HCT116 (cell line): Measurements from ENCODE around the gene MGAT4A. TPM values are rescaled to one million over a fixed set of nuclear protein-coding genes. Genes with fewer than 3 reads are reported as not detected.

Experiments
- ATAC-seq: fragments of 200-7000 bp; cut with Tn5 transposase; 2 replicates; pipeline ENCODE4 v1.9.1; 2020; ENCODE audit warnings: mild to moderate bottlenecking, moderate library complexity
- BruUV-seq: library from RNA; stranded (reverse); fragments of 400-500 nt; replicated peaks from 2 replicates; lab custom pipeline; 2021; lab: Mats Ljungman, UMichigan
- CTCF ChIA-PET: fragments of 300-600 bp; sonication (Branson Sonifier 250); formaldehyde crosslinking; loops from one replicate; lab custom pipeline; 2021; ENCODE audit warnings: antibody characterized with exemption; lab: Charles Lee
- POLR2A ChIA-PET: fragments of 300-600, 350-600 bp; sonication (Branson Sonifier 250); formaldehyde crosslinking; loops from one replicate; lab custom pipeline; 2021; ENCODE audit warnings: antibody characterized with exemption; lab: Charles Lee
- RAD21 ChIA-PET, 2 experiments: fragments of 300-600 bp; sonication (Branson Sonifier 250); formaldehyde crosslinking; loops; one replicate each; lab custom pipeline; 2023; ENCODE audit warnings: low total read pairs in 2 of 2; ENCODE audit not compliant: uncharacterized antibody in 2 of 2, unreplicated experiment in 2 of 2, low non-redundant PET in 1 of 2; lab: Charles Lee
- DNase-seq: peaks from one replicate; pipeline ENCODE4 v3.0.0-alpha.2; 2010; ENCODE audit warnings: low read depth, low spot score
- H2AFZ ChIP-seq: fragments of 200-600 bp; shearing (Covaris generic), sonication (generic); 2 replicates; pipeline ENCODE4 v1.6.1; 2017; ENCODE audit warnings: low read depth, mixed run types, mixed read lengths, antibody characterized with exemption, low read length; ENCODE audit not compliant: poor library complexity, severe bottlenecking
- H3K27ac ChIP-seq: 2 replicates; pipeline ENCODE4 v1.5.1; 2012; ENCODE audit warnings: low read depth, low read length
- H3K27me3 ChIP-seq: fragments of 200-600 bp; sonication (generic); 2 replicates; pipeline ENCODE4 v1.6.1; 2016; ENCODE audit warnings: mixed run types, low read length, mixed read lengths; ENCODE audit not compliant: insufficient read depth
- H3K36me3 ChIP-seq, 2 experiments: fragments of 200-500 bp in 1 of 2; fragments of 200-600 bp in 1 of 2; sonication (Bioruptor generic) in 1 of 2; sonication (generic) in 1 of 2; 2 replicates each; pipeline versions ENCODE4 v1.5.1 to v1.6.1; 2014 to 2016; ENCODE audit warnings: low read length in 2 of 2, inconsistent platforms in 1 of 2, mixed read lengths in 1 of 2, mixed run types in 1 of 2; ENCODE audit not compliant: insufficient read depth in 2 of 2, control insufficient read depth in 1 of 2
- H3K4me1 ChIP-seq, 2 experiments: fragments of 200-600 bp in 1 of 2; sonication (generic) in 1 of 2; 2 replicates each; pipeline versions ENCODE4 v1.5.1 to v1.6.1; 2012 to 2017; ENCODE audit warnings: low read length in 2 of 2, inconsistent platforms in 1 of 2, mild to moderate bottlenecking in 1 of 2, mixed read lengths in 1 of 2, mixed run types in 1 of 2, moderate library complexity in 1 of 2; ENCODE audit not compliant: insufficient read depth in 2 of 2, control insufficient read depth in 1 of 2
- H3K4me2 ChIP-seq: fragments of 200-600 bp; sonication (generic); 2 replicates; pipeline ENCODE4 v1.6.1; 2017; ENCODE audit warnings: mixed run types, low read length, mixed read lengths
- H3K4me3 ChIP-seq, 2 experiments: fragments of 200-600 bp in 1 of 2; sonication (generic) in 1 of 2; replicated peaks in 1 of 2; 2 replicates each; pipeline ENCODE4 v1.5.1; 2011 to 2016; ENCODE audit warnings: low read length in 2 of 2, control low read depth in 1 of 2, low read depth in 1 of 2, mild to moderate bottlenecking in 1 of 2, mixed read lengths in 1 of 2, mixed run types in 1 of 2
- H3K79me2 ChIP-seq: fragments of 200-600 bp; sonication (generic); 2 replicates; pipeline ENCODE4 v1.6.1; 2017; ENCODE audit warnings: mild to moderate bottlenecking, mixed run types, low read length, moderate library complexity, mixed read lengths; ENCODE audit not compliant: insufficient read depth
- H3K9ac ChIP-seq: fragments of 200-600 bp; sonication (generic); 2 replicates; pipeline ENCODE4 v1.6.1; 2016; ENCODE audit warnings: low read length, mixed read lengths
- H3K9me2 ChIP-seq: fragments of 200-600 bp; sonication (generic), shearing (Covaris generic); 2 replicates; pipeline ENCODE4 v1.6.1; 2017; ENCODE audit warnings: mixed run types, mild to moderate bottlenecking, moderate library complexity; ENCODE audit not compliant: insufficient read depth
- H3K9me3 ChIP-seq, 2 experiments: fragments of 200-500 bp in 1 of 2; fragments of 200-600 bp in 1 of 2; sonication (Bioruptor generic) in 1 of 2; sonication (generic) in 1 of 2; 2 replicates each; pipeline ENCODE4 v1.6.1; 2014 to 2017; ENCODE audit warnings: low read length in 2 of 2, mixed read lengths in 2 of 2, inconsistent platforms in 1 of 2, low read depth in 1 of 2, mild to moderate bottlenecking in 1 of 2, mixed run types in 1 of 2, moderate library complexity in 1 of 2; ENCODE audit not compliant: control insufficient read depth in 1 of 2, insufficient read depth in 1 of 2
- H4K20me1 ChIP-seq: fragments of 200-600 bp; sonication (generic), shearing (Covaris generic); 2 replicates; pipeline ENCODE4 v1.6.1; 2017; ENCODE audit warnings: mixed run types, mild to moderate bottlenecking, moderate library complexity; ENCODE audit not compliant: insufficient read depth
- CBX3 ChIP-seq: IDR thresholded peaks from 2 replicates; pipeline ENCODE4 v1.6.1; 2012; ENCODE audit warnings: low read depth
- CEBPB ChIP-seq: IDR thresholded peaks from 2 replicates; pipeline ENCODE4 v1.6.1; 2012; ENCODE audit warnings: low read depth
- EGR1 ChIP-seq: IDR thresholded peaks from 2 replicates; pipeline ENCODE4 v1.6.1; 2012; ENCODE audit warnings: low read depth
- EZH2 ChIP-seq: fragments of 200-600 bp; sonication (generic); IDR thresholded peaks from 2 replicates; pipeline ENCODE4 v1.6.1; 2017; ENCODE audit warnings: antibody characterized with exemption, mixed run types
- EZH2phosphoT487 ChIP-seq: fragments of 200-600 bp; IDR thresholded peaks from 2 replicates; pipeline ENCODE4 v1.6.1; 2018; ENCODE audit warnings: antibody characterized with exemption, borderline replicate concordance
- JUND ChIP-seq: IDR thresholded peaks from 2 replicates; pipeline ENCODE4 v1.6.1; 2012
- POLR2A ChIP-seq: IDR thresholded peaks from 2 replicates; pipeline ENCODE4 v1.7.0; 2011; ENCODE audit warnings: borderline replicate concordance; ENCODE audit not compliant: insufficient read depth, insufficient read length; ENCODE audit errors: extremely low read depth
- POLR2AphosphoS5 ChIP-seq: IDR thresholded peaks from 2 replicates; pipeline ENCODE4 v1.6.1; 2011; ENCODE audit warnings: mild to moderate bottlenecking, low read depth, low read length, moderate library complexity
- RAD21 ChIP-seq: IDR thresholded peaks from 2 replicates; pipeline ENCODE4 v1.6.1; 2012; ENCODE audit warnings: low read depth, mild to moderate bottlenecking
- SIN3A ChIP-seq: IDR thresholded peaks from 2 replicates; pipeline ENCODE4 v1.6.1; 2012; ENCODE audit warnings: low read depth
- YY1 ChIP-seq: IDR thresholded peaks from 2 replicates; pipeline ENCODE4 v1.6.1; 2011; ENCODE audit warnings: low read length, low read depth, moderate library complexity, mild to moderate bottlenecking; ENCODE audit not compliant: insufficient replicate concordance; ENCODE audit errors: extremely low read depth
- intact Hi-C: fragments of 100-400 bp; cut with micrococcal nuclease; formaldehyde crosslinking; loops from 2 replicates; pipeline ENCODE4 v1.10.0; 2022
- total RNA-seq: library from RNA; stranded (reverse); gene quantifications from one replicate; pipeline ENCODE4 v1.2.1, GENCODE V29; 2021; ENCODE audit not compliant: unreplicated experiment
- TF ChIP-seq, protein P1 (sequence below): IDR thresholded peaks from 2 replicates; pipeline ENCODE4 v1.6.1; 2011; ENCODE audit warnings: mild to moderate bottlenecking, low read length, moderate library complexity; ENCODE audit not compliant: insufficient replicate concordance; ENCODE audit errors: extremely low read depth
- TF ChIP-seq, protein P2 (sequence below): IDR thresholded peaks from 2 replicates; pipeline ENCODE4 v1.6.1; 2012
- TF ChIP-seq, protein P3 (sequence below): IDR thresholded peaks from 2 replicates; pipeline ENCODE4 v1.6.1; 2012
- TF ChIP-seq, protein P4 (sequence below), 3 experiments: fragments of 200-600 bp in 1 of 3; sonication (generic) in 1 of 3; IDR thresholded peaks in 2 of 3; conservative IDR thresholded peaks in 1 of 3; 2 replicates each; pipeline ENCODE4 v1.5.1; 2012 to 2017; ENCODE audit warnings: low read depth in 2 of 3, low read length in 2 of 3, antibody characterized with exemption in 1 of 3, borderline replicate concordance in 1 of 3, control low read depth in 1 of 3, mild to moderate bottlenecking in 1 of 3, mixed read lengths in 1 of 3, mixed run types in 1 of 3, moderate library complexity in 1 of 3; ENCODE audit not compliant: insufficient read depth in 1 of 3

The MGAT4A gene
- total RNA-seq, 1 experiment from 2014 or later = 10.2 TPM

DNA sequence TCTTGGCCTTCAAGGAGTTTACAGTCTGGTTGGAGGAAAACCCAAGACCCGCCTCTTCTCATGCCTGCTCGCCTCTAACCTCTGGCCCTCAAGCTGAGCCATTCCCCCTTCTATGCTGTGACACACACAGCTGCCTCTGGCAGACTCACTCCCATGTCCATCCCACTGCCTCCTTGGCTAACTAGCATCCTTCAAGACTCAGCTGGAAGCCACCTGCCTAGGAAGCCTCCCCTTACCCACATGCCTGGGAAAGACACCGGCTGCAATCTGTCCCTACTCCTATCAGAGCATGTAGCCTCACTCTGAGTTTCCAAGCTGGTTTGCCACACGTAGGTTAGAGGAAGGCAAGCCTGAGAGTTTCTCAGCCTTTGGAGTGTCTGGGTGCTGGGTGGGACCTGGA lies 6.9 kb upstream of the MGAT4A start:
- Histone ChIP-seq H3K27ac (no peak overlapping the region), H3K4me1 (no peaks in the 10 kb centered on the region), H3K4me3 (no peak overlapping the region), H3K9ac (no peak overlapping the region), H4K20me1 (no peaks in the 10 kb centered on the region), H3K4me2 (no peak overlapping the region), H3K36me3 (no peaks in the 10 kb centered on the region), H3K9me2 (no peaks in the 10 kb centered on the region)
- no TSS peak for BruUV-seq
- DNase-seq (no peak), ATAC-seq (no peak)
- ChIA-PET POLR2A (no interaction called here), CTCF (no interaction called here)
- TF ChIP-seq CBX3 (no peak), POLR2AphosphoS5 (no peak), RAD21 (no peak), JUND (no peak), EZH2phosphoT487 (no peak), CEBPB (no peak), YY1 (no peak), SIN3A (no peak), POLR2A (no peak), EGR1 (no peak), EZH2 (no peak)
- TF ChIP-seq, protein P1, sequence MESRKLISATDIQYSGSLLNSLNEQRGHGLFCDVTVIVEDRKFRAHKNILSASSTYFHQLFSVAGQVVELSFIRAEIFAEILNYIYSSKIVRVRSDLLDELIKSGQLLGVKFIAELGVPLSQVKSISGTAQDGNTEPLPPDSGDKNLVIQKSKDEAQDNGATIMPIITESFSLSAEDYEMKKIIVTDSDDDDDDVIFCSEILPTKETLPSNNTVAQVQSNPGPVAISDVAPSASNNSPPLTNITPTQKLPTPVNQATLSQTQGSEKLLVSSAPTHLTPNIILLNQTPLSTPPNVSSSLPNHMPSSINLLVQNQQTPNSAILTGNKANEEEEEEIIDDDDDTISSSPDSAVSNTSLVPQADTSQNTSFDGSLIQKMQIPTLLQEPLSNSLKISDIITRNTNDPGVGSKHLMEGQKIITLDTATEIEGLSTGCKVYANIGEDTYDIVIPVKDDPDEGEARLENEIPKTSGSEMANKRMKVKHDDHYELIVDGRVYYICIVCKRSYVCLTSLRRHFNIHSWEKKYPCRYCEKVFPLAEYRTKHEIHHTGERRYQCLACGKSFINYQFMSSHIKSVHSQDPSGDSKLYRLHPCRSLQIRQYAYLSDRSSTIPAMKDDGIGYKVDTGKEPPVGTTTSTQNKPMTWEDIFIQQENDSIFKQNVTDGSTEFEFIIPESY = no peak
- TF ChIP-seq, protein P2, sequence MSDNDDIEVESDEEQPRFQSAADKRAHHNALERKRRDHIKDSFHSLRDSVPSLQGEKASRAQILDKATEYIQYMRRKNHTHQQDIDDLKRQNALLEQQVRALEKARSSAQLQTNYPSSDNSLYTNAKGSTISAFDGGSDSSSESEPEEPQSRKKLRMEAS = no peak
- TF ChIP-seq, protein P3, sequence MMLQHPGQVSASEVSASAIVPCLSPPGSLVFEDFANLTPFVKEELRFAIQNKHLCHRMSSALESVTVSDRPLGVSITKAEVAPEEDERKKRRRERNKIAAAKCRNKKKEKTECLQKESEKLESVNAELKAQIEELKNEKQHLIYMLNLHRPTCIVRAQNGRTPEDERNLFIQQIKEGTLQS = no peak
- TF ChIP-seq, protein P4, sequence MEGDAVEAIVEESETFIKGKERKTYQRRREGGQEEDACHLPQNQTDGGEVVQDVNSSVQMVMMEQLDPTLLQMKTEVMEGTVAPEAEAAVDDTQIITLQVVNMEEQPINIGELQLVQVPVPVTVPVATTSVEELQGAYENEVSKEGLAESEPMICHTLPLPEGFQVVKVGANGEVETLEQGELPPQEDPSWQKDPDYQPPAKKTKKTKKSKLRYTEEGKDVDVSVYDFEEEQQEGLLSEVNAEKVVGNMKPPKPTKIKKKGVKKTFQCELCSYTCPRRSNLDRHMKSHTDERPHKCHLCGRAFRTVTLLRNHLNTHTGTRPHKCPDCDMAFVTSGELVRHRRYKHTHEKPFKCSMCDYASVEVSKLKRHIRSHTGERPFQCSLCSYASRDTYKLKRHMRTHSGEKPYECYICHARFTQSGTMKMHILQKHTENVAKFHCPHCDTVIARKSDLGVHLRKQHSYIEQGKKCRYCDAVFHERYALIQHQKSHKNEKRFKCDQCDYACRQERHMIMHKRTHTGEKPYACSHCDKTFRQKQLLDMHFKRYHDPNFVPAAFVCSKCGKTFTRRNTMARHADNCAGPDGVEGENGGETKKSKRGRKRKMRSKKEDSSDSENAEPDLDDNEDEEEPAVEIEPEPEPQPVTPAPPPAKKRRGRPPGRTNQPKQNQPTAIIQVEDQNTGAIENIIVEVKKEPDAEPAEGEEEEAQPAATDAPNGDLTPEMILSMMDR (IDR thresholded peaks at IDR 0.05 in 2 of 3, conservative IDR thresholded peaks at IDR 0.05 in 1 of 3; ENCODE audit: borderline replicate concordance in 1 of 3, insufficient read depth in 1 of 3, low read depth in 2 of 3, low read length in 2 of 3) = no peak
- TF ChIP-seq, all 23 proteins: peak for 0
- Histone ChIP-seq H3K27me3 (no peaks in the 10 kb centered on the region), H3K9me3 (no peaks in the 10 kb centered on the region), H2AFZ (no peak overlapping the region), H3K79me2 (no peaks in the 10 kb centered on the region)
- RAD21 ChIA-PET = no interaction called here
- intact Hi-C loops = no loop called here
